ENCODE data around the gene LRIF1. TPM values are rescaled to one million over a fixed set of nuclear protein-coding genes. Genes with fewer than 3 reads are reported as not detected.

Gene LRIF1
- total and polyA plus RNA-seq, 3 donors from 2014 or later = 31.4 to 54.6 (median 54.3) TPM

DNA sequence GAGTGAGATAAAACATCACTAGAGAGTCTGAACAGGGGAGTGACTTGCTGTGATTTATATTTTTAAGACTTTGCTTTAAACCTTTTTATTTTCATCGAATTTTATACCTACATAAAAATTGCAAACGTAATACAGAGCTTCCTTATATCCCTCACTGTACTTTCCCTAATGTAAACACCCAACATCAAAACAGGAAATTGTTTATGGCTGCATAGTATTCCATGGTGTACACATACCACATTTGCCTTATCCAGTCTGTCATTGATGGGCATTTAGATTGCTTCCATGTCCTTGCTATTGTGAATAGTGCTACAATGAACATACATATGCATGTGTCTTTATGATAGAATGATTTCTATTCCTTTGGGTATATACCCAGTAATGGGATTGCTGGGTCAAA lies 34.8 kb downstream of the LRIF1 start:
- Histone ChIP-seq H3K4me3 (no peak overlapping the region), H3K36me3 (ENCODE audit: low read depth, missing control alignments) (no peaks in the 10 kb centered on the region), H3K27me3 (no peaks in the 10 kb centered on the region), H3K4me1 (no peaks in the 10 kb centered on the region), H3K27ac (no peak overlapping the region), H3K9me3 (no peaks in the 10 kb centered on the region)
- WGBS, 2 donors = 48 to 75% methylated on average over 2 of the region's 2 CpGs
- intact Hi-C loops (cut with DNase I; ENCODE audit: low total_unique reads) = no loop called here
- no peak for DNase-seq
- TF ChIP-seq, protein P1, sequence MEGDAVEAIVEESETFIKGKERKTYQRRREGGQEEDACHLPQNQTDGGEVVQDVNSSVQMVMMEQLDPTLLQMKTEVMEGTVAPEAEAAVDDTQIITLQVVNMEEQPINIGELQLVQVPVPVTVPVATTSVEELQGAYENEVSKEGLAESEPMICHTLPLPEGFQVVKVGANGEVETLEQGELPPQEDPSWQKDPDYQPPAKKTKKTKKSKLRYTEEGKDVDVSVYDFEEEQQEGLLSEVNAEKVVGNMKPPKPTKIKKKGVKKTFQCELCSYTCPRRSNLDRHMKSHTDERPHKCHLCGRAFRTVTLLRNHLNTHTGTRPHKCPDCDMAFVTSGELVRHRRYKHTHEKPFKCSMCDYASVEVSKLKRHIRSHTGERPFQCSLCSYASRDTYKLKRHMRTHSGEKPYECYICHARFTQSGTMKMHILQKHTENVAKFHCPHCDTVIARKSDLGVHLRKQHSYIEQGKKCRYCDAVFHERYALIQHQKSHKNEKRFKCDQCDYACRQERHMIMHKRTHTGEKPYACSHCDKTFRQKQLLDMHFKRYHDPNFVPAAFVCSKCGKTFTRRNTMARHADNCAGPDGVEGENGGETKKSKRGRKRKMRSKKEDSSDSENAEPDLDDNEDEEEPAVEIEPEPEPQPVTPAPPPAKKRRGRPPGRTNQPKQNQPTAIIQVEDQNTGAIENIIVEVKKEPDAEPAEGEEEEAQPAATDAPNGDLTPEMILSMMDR (IDR thresholded peaks at IDR 0.05) = no peak
- no peak for TF ChIP-seq POLR2A (IDR thresholded peaks at IDR 0.05)

DNA sequence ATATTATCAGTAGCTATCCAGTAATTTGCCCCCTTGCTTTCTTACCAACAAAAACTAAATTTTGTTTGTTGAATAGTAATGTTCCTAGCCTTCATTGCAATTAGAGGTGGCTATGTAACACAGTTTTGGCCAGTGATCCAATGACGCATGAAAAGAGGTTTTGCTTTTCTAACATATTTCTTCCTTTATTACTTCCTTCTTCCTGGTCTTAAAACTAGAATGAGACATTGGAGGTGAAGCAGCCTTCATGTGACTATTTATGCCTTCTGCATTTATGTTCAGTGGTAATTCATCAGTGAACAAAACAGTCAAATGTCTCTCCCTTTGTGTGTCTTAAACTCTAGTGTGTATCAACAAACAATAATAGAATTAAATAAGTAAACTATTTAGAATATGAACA lies 35.5 kb downstream of the LRIF1 start:
- H3K9me3 ChIP-seq = no peaks in the 10 kb centered on the region
- H3K4me3 ChIP-seq = no peak overlapping the region
- H3K27ac ChIP-seq = no peak overlapping the region
- TF ChIP-seq, protein P1 (IDR thresholded peaks at IDR 0.05) = no peak
- no peak for TF ChIP-seq POLR2A (IDR thresholded peaks at IDR 0.05)
- no peak for DNase-seq
- intact Hi-C loops (cut with DNase I; ENCODE audit: low total_unique reads) = no loop called here
- H3K4me1 ChIP-seq = no peaks in the 10 kb centered on the region
- no peaks in the 10 kb centered on the region for H3K27me3 ChIP-seq
- 76 to 79% methylated on average over 1 of the region's 1 CpG for WGBS, 2 donors
- H3K36me3 ChIP-seq (ENCODE audit: low read depth, missing control alignments) = no peaks in the 10 kb centered on the region

DNA sequence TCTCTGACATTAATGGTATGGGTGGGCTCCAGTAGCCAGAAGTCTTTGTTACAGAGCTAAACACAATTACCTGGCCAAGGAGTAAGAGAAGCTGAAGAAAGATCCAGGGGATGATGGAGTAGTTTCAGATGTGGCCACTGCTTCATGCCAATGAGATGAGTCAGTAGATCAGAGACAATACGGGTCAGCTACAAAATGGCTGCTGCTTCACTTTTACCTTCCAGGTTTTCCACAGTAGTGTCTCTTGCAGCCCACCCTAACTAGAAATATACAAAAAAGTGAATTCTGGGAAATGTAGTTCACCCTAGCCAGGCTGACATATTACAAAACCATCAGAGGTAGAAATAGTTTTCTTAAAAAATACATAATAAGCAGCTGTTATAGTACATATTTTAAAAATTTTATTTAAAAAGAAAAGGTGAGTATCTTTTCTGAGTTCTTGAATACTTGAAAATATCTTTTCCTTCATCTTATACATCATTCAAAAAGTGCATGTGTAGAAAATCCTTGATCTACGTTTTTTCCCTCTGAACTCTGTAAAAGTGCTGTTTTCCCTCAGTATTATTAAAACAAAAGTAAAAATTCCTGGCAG lies 36.1 kb downstream of the LRIF1 start:
- intact Hi-C loops (cut with DNase I; ENCODE audit: low total_unique reads) = no loop called here
- Histone ChIP-seq H3K4me1 (no peaks in the 10 kb centered on the region), H3K36me3 (ENCODE audit: low read depth, missing control alignments) (no peaks in the 10 kb centered on the region), H3K27ac (no peak overlapping the region), H3K9me3 (no peaks in the 10 kb centered on the region), H3K27me3 (no peaks in the 10 kb centered on the region), H3K4me3 (no peak overlapping the region)
- 56 to 63% methylated on average over 2 of the region's 2 CpGs for WGBS, 2 donors
- DNase-seq = no peak
- TF ChIP-seq POLR2A (IDR thresholded peaks at IDR 0.05) = no peak
- TF ChIP-seq, protein P1 (IDR thresholded peaks at IDR 0.05) = no peak

DNA sequence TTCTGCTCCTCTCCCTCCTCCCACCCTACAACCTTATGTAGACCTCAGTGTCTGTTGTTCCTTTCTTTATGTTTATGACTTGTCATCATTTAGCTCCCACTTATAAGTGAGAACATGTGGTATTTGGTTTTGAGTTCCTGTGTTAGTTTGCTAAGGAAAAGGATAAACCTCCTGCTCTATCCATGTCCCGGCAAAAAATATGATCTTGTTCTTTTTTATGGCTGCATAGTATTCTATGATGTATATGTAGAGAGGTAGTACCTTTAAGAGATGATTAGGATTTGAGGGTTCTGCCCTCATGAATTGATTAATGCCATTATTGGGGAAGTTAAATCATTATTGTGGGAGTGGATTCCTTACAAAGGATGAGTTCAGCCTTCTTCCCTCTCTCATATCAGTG lies 41.8 kb downstream of the LRIF1 start:
- TF ChIP-seq, protein P1 (IDR thresholded peaks at IDR 0.05) = no peak
- no peak for TF ChIP-seq POLR2A (IDR thresholded peaks at IDR 0.05)
- Histone ChIP-seq H3K4me1 (no peaks in the 10 kb centered on the region), H3K4me3 (no peak overlapping the region), H3K27me3 (no peaks in the 10 kb centered on the region), H3K36me3 (ENCODE audit: low read depth, missing control alignments) (no peaks in the 10 kb centered on the region), H3K9me3 (no peaks in the 10 kb centered on the region), H3K27ac (no peak overlapping the region)
- intact Hi-C loops (cut with DNase I; ENCODE audit: low total_unique reads) = no loop called here
- 100% methylated on average over 1 of the region's 1 CpG for WGBS, 2 donors
- no peak for DNase-seq

DNA sequence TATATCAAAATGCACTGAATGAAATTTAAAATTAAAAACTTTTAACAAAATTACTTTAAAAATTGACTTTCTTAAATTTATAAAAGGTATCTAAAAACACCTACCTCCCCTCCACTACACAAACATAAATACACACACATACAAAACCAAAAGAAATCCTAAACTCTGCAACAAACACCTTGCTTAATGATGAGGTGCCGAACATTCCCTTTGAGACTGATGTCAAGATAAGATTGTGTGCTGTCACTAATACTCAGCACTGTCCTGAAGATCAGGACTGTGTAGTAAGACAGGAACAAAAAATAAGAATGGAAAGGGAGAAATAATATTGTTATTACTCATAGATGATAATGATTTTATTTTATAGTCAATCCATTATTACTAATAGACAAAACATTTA lies 45.7 kb downstream of the LRIF1 start:
- Histone ChIP-seq H3K4me3 (no peak overlapping the region), H3K9me3 (no peaks in the 10 kb centered on the region), H3K27ac (no peak overlapping the region), H3K4me1 (no peaks in the 10 kb centered on the region), H3K36me3 (ENCODE audit: low read depth, missing control alignments) (no peaks in the 10 kb centered on the region), H3K27me3 (no peaks in the 10 kb centered on the region)
- no peak for DNase-seq
- TF ChIP-seq, protein P1 (IDR thresholded peaks at IDR 0.05) = no peak
- no peak for TF ChIP-seq POLR2A (IDR thresholded peaks at IDR 0.05)
- intact Hi-C loops (cut with DNase I; ENCODE audit: low total_unique reads) = no loop called here
- 77 to 89% methylated on average over 1 of the region's 1 CpG for WGBS, 2 donors
